Measurements from ENCODE around the gene PCDHAC2.

DNA sequence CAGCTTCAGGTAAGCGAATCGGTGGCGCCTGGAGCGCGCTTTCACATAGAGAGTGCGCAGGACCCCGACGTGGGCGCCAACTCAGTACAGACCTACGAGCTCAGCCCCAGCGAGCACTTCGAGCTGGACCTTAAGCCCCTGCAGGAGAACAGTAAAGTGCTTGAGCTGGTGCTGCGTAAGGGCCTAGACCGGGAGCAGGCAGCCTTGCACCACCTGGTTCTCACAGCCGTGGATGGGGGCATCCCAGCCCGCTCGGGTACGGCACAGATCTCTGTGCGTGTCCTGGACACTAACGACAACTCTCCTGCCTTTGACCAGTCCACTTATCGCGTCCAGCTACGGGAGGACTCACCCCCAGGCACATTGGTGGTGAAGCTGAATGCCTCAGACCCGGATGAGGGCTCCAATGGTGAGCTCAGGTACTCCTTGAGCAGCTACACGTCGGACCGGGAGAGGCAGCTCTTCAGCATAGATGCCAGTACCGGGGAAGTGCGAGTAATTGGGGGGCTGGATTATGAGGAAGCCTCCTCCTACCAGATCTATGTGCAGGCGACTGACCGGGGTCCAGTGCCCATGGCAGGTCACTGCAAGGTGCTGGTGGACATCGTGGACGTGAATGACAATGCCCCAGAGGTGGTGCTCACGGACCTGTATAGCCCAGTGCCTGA lies 1.1 kb downstream of the PCDHAC2 start:
- TF ChIP-seq CTCF (conservative IDR thresholded peaks at IDR 0.05; ENCODE audit: low read depth, low read length) (no peak), NFE2L2 (IDR thresholded peaks at IDR 0.05; ENCODE audit: low read depth, low read length) (no peak), POLR2A (IDR thresholded peaks at IDR 0.05; ENCODE audit: low read depth, low read length) (no peak), MXI1 (IDR thresholded peaks at IDR 0.05; ENCODE audit: borderline replicate concordance, low read depth, low read length) (no peak)
- TF ChIP-seq, protein P1, sequence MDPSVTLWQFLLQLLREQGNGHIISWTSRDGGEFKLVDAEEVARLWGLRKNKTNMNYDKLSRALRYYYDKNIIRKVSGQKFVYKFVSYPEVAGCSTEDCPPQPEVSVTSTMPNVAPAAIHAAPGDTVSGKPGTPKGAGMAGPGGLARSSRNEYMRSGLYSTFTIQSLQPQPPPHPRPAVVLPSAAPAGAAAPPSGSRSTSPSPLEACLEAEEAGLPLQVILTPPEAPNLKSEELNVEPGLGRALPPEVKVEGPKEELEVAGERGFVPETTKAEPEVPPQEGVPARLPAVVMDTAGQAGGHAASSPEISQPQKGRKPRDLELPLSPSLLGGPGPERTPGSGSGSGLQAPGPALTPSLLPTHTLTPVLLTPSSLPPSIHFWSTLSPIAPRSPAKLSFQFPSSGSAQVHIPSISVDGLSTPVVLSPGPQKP (IDR thresholded peaks at IDR 0.05; ENCODE audit: borderline replicate concordance, low read depth, low read length) = no peak

Measured in IMR-90 (cell line).